GM21717 (cell line): Measurements from ENCODE around the gene IGF1.

Source experiments
- ATAC-seq: cut with Tn5 transposase; IDR thresholded peaks from one replicate; pipeline ENCODE4 v1.9.1; 2021; ENCODE audit warnings: mild to moderate bottlenecking, moderate library complexity; ENCODE audit not compliant: unreplicated experiment

The IGF1 gene

GRCh38 chr12:102430661-102431060 is 49.7 kb downstream of the IGF1 start:
- no peak for ATAC-seq

GRCh38 chr12:102429211-102430154 is 50.9 kb downstream of the IGF1 start:
- ATAC-seq, result no peak

GRCh38 chr12:102427543-102427941 is 52.8 kb downstream of the IGF1 start:
- ATAC-seq, result no peak

GRCh38 chr12:102426599-102427542 is 53.5 kb downstream of the IGF1 start:
- ATAC-seq, result no peak

GRCh38 chr12:102425109-102426039 is 55.0 kb downstream of the IGF1 start:
- no peak for ATAC-seq

GRCh38 chr12:102423462-102423861 is 56.9 kb downstream of the IGF1 start:
- ATAC-seq, result no peak

GRCh38 chr12:102421802-102422583 is 58.4 kb downstream of the IGF1 start:
- peak; percentile 58 for ATAC-seq

GRCh38 chr12:102419094-102419764 is 61.1 kb downstream of the IGF1 start:
- no peak for ATAC-seq

- no peak for ATAC-seq
Measured at GRCh38 chr12:102417055-102417454, 63.3 kb downstream of the IGF1 start.

GRCh38 chr12:102415515-102415914 is 64.8 kb downstream of the IGF1 start:
- no peak for ATAC-seq

- no peak for ATAC-seq
Measured at GRCh38 chr12:102413396-102413795, 67.0 kb downstream of the IGF1 start.

- ATAC-seq, result no peak
Measured at GRCh38 chr12:102410511-102410910, 69.9 kb downstream of the IGF1 start.

- ATAC-seq, result no peak
Measured at GRCh38 chr12:102408487-102409297, 71.7 kb downstream of the IGF1 start.

GRCh38 chr12:102407776-102408486 is 72.4 kb downstream of the IGF1 start:
- no peak for ATAC-seq

GRCh38 chr12:102406033-102406584 is 74.3 kb downstream of the IGF1 start:
- peak; percentile 85 for ATAC-seq

GRCh38 chr12:102401087-102401486 is 79.3 kb downstream of the IGF1 start:
- ATAC-seq, result no peak

- no peak for ATAC-seq
Measured at GRCh38 chr12:102399653-102400052, 80.7 kb downstream of the IGF1 start.
